Tracheal epithelial cell (primary cell): Measurements from ENCODE around the gene TECTA. TPM values are rescaled to one million over a fixed set of nuclear protein-coding genes. Genes with fewer than 3 reads are reported as not detected.

ENCODE experiments used
- total RNA-seq: library from RNA; depleted of rRNA; stranded (reverse); fragments of >200 nt; gene quantifications from 2 replicates; pipeline ENCODE4 v1.2.1, GENCODE V29; 2014

The TECTA gene
- total RNA-seq = under 0.01 TPM in 1 of 2 replicates, not detected in the other

GRCh38 chr11:121100943-121101342, at the start of gene TECTA:
TECTA (plus strand) TSS chr11:121101243; CDS start chr11:121102666, 1,423 bp downstream.

Other genes starting within 250 kb of the TECTA start
- 9.2 and 17.8 TPM in 2 replicates for gene TBCEL, start 77.1 kb upstream of the TECTA start, total RNA-seq
- gene SC5D, start 191.5 kb downstream of the TECTA start, total RNA-seq = 63.4 and 75.7 TPM in 2 replicates